ENCODE results near the gene CNGA4.

GRCh38 chr11:6283453-6284023, 44.6 kb downstream of the CNGA4 start:
- TF ChIP-seq CTCF (IDR thresholded peaks at IDR 0.05; ENCODE audit: poor library complexity, severe bottlenecking): no peak
- TF ChIP-seq EZH2 (IDR thresholded peaks at IDR 0.05; ENCODE audit: borderline replicate concordance, insufficient read depth, low read length, poor library complexity, severe bottlenecking): no peak
- no peak for TF ChIP-seq POLR2AphosphoS5 (IDR thresholded peaks at IDR 0.05)
